IMR-90 (cell line): ENCODE measurements around the gene CFAP157. TPM values are rescaled to one million over a fixed set of nuclear protein-coding genes. Genes with fewer than 3 reads are reported as not detected.

Experiments used
- ATAC-seq: fragments of 200-7000 bp; cut with Tn5 transposase; 2 replicates; pipeline ENCODE4 v1.9.1; 2020; ENCODE audit warnings: low read depth, mild to moderate bottlenecking, moderate library complexity
- BruUV-seq: library from RNA; stranded (reverse); fragments of 400-500 nt; replicated peaks from 2 replicates; lab custom pipeline; 2021; lab: Mats Ljungman, UMichigan
- CTCF ChIA-PET: fragments of 300-600 bp; formaldehyde crosslinking; extraction: SDS; loops from one replicate; lab custom pipeline; 2021; ENCODE audit warnings: antibody characterized with exemption; lab: Yijun Ruan, JAX
- POLR2A ChIA-PET: fragments of 300-600 bp; sonication (Branson Sonifier 250); formaldehyde crosslinking; loops from one replicate; lab custom pipeline; 2022; ENCODE audit warnings: antibody characterized with exemption; ENCODE audit not compliant: unreplicated experiment; lab: Charles Lee
- DNase-seq: peaks from one replicate; pipeline ENCODE4 v3.0.0; 2013
- H2AFZ ChIP-seq: replicated peaks from 2 replicates; pipeline ENCODE3; 2013; ENCODE audit warnings: low read length, mild to moderate bottlenecking; ENCODE audit not compliant: poor library complexity
- H2AK5ac ChIP-seq: 2 replicates; pipeline ENCODE4 v1.6.1; 2013; ENCODE audit warnings: low read depth, low read length, inconsistent platforms
- H2AK9ac ChIP-seq: replicated peaks from 2 replicates; pipeline ENCODE3; 2013; ENCODE audit warnings: mild to moderate bottlenecking, low read depth, low read length, moderate library complexity; ENCODE audit not compliant: poor library complexity
- H2BK120ac ChIP-seq: 2 replicates; pipeline ENCODE4 v1.6.1; 2013; ENCODE audit warnings: low read depth, low read length, inconsistent platforms
- H2BK15ac ChIP-seq: 3 replicates; pipeline ENCODE4 v1.6.1; 2013; ENCODE audit warnings: low read depth, low read length, inconsistent platforms
- H2BK20ac ChIP-seq: 2 replicates; pipeline ENCODE4 v1.6.1; 2013; ENCODE audit warnings: low read depth, mild to moderate bottlenecking, inconsistent platforms, low read length, moderate library complexity
- H2BK5ac ChIP-seq: 2 replicates; pipeline ENCODE4 v1.6.1; 2013; ENCODE audit warnings: mild to moderate bottlenecking, low read depth, low read length, inconsistent platforms; ENCODE audit not compliant: poor library complexity, severe bottlenecking
- H3K14ac ChIP-seq: replicated peaks from 2 replicates; pipeline ENCODE4 v1.6.1; 2013; ENCODE audit warnings: low read depth, low read length, inconsistent platforms
- H3K18ac ChIP-seq: 2 replicates; pipeline ENCODE4 v1.6.1; 2013; ENCODE audit warnings: low read depth, low read length, control low read depth
- H3K23ac ChIP-seq: 2 replicates; pipeline ENCODE4 v1.6.1; 2013; ENCODE audit warnings: low read depth, low read length, inconsistent platforms
- H3K27ac ChIP-seq: 2 replicates; pipeline ENCODE4 v1.5.1; 2013; ENCODE audit warnings: mild to moderate bottlenecking, control low read depth, low read length; ENCODE audit not compliant: insufficient read depth
- H3K27me3 ChIP-seq: 2 replicates; pipeline ENCODE4 v1.6.1; 2013; ENCODE audit warnings: low read length; ENCODE audit not compliant: control insufficient read depth, insufficient read depth
- H3K36me3 ChIP-seq: 2 replicates; pipeline ENCODE4 v1.6.1; 2013; ENCODE audit warnings: low read length, mixed read lengths; ENCODE audit not compliant: control insufficient read depth, insufficient read depth
- H3K4ac ChIP-seq: 2 replicates; pipeline ENCODE4 v1.6.1; 2013; ENCODE audit warnings: low read depth, low read length, inconsistent platforms
- H3K4me1 ChIP-seq: 2 replicates; pipeline ENCODE4 v1.6.1; 2013; ENCODE audit warnings: low read length, mixed read lengths; ENCODE audit not compliant: control insufficient read depth, insufficient read depth
- H3K4me2 ChIP-seq: 2 replicates; pipeline ENCODE4 v1.6.1; 2013; ENCODE audit warnings: low read depth, mild to moderate bottlenecking, control low read depth, low read length, moderate library complexity
- H3K4me3 ChIP-seq: 2 replicates; pipeline ENCODE4 v1.5.1; 2013; ENCODE audit warnings: low read depth, mild to moderate bottlenecking, control low read depth, low read length, moderate library complexity; ENCODE audit not compliant: insufficient read depth
- H3K56ac ChIP-seq: 2 replicates; pipeline ENCODE4 v1.6.1; 2013; ENCODE audit warnings: low read length, inconsistent platforms; ENCODE audit not compliant: insufficient read depth; ENCODE audit errors: extremely low read depth
- H3K79me1 ChIP-seq, 2 experiments: 2 replicates each; pipeline ENCODE4 v1.6.1; 2013; ENCODE audit warnings: low read length in 2 of 2, inconsistent platforms in 1 of 2, low read depth in 1 of 2
- H3K9ac ChIP-seq: 2 replicates; pipeline ENCODE4 v1.6.1; 2013; ENCODE audit warnings: low read depth, low read length, control low read depth
- H3K9me1 ChIP-seq: 2 replicates; pipeline ENCODE4 v1.6.1; 2013; ENCODE audit warnings: low read length, inconsistent platforms; ENCODE audit not compliant: insufficient read depth
- H3K9me3 ChIP-seq: 2 replicates; pipeline ENCODE4 v1.6.1; 2013; ENCODE audit warnings: low read length; ENCODE audit not compliant: control insufficient read depth, insufficient read depth
- H4K20me1 ChIP-seq: 2 replicates; pipeline ENCODE4 v1.6.1; 2013; ENCODE audit warnings: low read length, inconsistent platforms; ENCODE audit not compliant: insufficient read depth
- H4K5ac ChIP-seq: 2 replicates; pipeline ENCODE4 v1.6.1; 2013; ENCODE audit warnings: mild to moderate bottlenecking, low read depth, low read length, control low read depth
- H4K8ac ChIP-seq, 2 experiments: 2 replicates each; pipeline ENCODE4 v1.6.1; 2013; ENCODE audit warnings: low read depth in 2 of 2, low read length in 2 of 2, control low read depth in 1 of 2, inconsistent platforms in 1 of 2
- H4K91ac ChIP-seq: 2 replicates; pipeline ENCODE4 v1.6.1; 2013; ENCODE audit warnings: low read depth, low read length, inconsistent platforms; ENCODE audit not compliant: insufficient read depth
- BHLHE40 ChIP-seq: fragments of 150-350 bp; IDR thresholded peaks from 2 replicates; pipeline ENCODE4 v1.6.1; 2016; ENCODE audit warnings: mild to moderate bottlenecking, low read depth, low read length
- CTCF ChIP-seq: conservative IDR thresholded peaks from 2 replicates; pipeline ENCODE4 v1.5.1; 2012; ENCODE audit warnings: mild to moderate bottlenecking, low read depth, low read length, improper control_type of control experiment
- FOS ChIP-seq: fragments of 150-350 bp; IDR thresholded peaks from 2 replicates; pipeline ENCODE4 v1.6.1; 2016; ENCODE audit warnings: low read depth, low read length
- MAFK ChIP-seq: IDR thresholded peaks from 2 replicates; pipeline ENCODE4 v1.6.1; 2012; ENCODE audit warnings: low read depth, low read length, improper control_type of control experiment
- RAD21 ChIP-seq: IDR thresholded peaks from 2 replicates; pipeline ENCODE4 v1.6.1; 2012; ENCODE audit warnings: low read length, improper control_type of control experiment
- RCOR1 ChIP-seq: IDR thresholded peaks from 2 replicates; pipeline ENCODE4 v1.6.1; 2012; ENCODE audit warnings: mild to moderate bottlenecking, low read length, improper control_type of control experiment; ENCODE audit not compliant: insufficient replicate concordance
- SMC3 ChIP-seq: fragments of 150-350 bp; IDR thresholded peaks from 2 replicates; pipeline ENCODE4 v1.6.1; 2016; ENCODE audit warnings: low read depth, mild to moderate bottlenecking, antibody characterized with exemption, low read length, moderate library complexity
- WGBS, 2 experiments: methylation state at CpG; one replicate each; pipeline versions ENCODE4 v1.1.5 to v1.1.7; 2013; ENCODE audit warnings: missing lambda C conversion rate in 2 of 2; ENCODE audit not compliant: insufficient read length in 1 of 2; ENCODE audit errors: extremely low coverage in 2 of 2; 5-methylcytosine and 5-hydroxymethylcytosine counted together
- dilution Hi-C: fragments of 300-500 bp; cut with HindIII; formaldehyde crosslinking; loops from one replicate; pipeline ENCODE4 v1.14.3; 2018; ENCODE audit warnings: low sequenced_read_pairs; ENCODE audit not compliant: unreplicated experiment
- in situ Hi-C: fragments of 300-500 bp; cut with MboI; formaldehyde crosslinking; loops from 3 replicates; pipeline ENCODE4 v1.14.3; 2019; ENCODE audit warnings: low sequenced_read_pairs, inconsistent platforms, mixed read lengths
- intact Hi-C: fragments of 100-400 bp; cut with micrococcal nuclease; formaldehyde crosslinking; loops from 2 replicates; pipeline ENCODE4 v1.10.0; 2022
- polyA plus RNA-seq, 3 experiments: library from polyadenylated mRNA; depleted of rRNA; stranded (reverse); fragments of >200 nt; gene quantifications; 2 replicates each; pipeline ENCODE4 v1.2.3, GENCODE V29; 2012; ENCODE audit warnings: low replicate concordance in 1 of 3
- total RNA-seq: library from RNA; depleted of rRNA; stranded (reverse); fragments of >200 nt; gene quantifications from 2 replicates; pipeline ENCODE4 v1.2.3, GENCODE V29; 2012

CFAP157 gene
- total and polyA plus RNA-seq, 2 of the 4 experiments (the other 2 are of a cell fraction): not detected

GRCh38 chr9:127761061-127761460, 54.3 kb downstream of the CFAP157 start:
- POLR2A ChIA-PET: no interaction called here
- Histone ChIP-seq H2BK120ac (no peak overlapping the region), H2BK15ac (no peak overlapping the region), H2BK20ac (no peak overlapping the region), H3K9me1 (no peaks in the 10 kb centered on the region), H4K5ac (no peak overlapping the region), H3K18ac (no peak overlapping the region), H3K36me3 (no peaks in the 10 kb centered on the region), H3K4me1 (no peaks in the 10 kb centered on the region), H3K56ac (no peak overlapping the region), H2AFZ (no peak overlapping the region), H4K91ac (no peak overlapping the region), H3K27ac (no peak overlapping the region), H3K4ac (no peak overlapping the region), H3K9me3 (no peaks in the 10 kb centered on the region), H4K8ac (no peak overlapping the region), H3K4me3 (no peak overlapping the region), H3K4me2 (no peak overlapping the region), H3K23ac (no peak overlapping the region), H3K27me3 (peaks cover 39% of the 10 kb centered on the region), H3K9ac (no peak overlapping the region), H4K20me1 (no peaks in the 10 kb centered on the region), H3K79me1 (no peaks in the 10 kb centered on the region), H3K14ac (no peak overlapping the region), H2BK5ac (no peak overlapping the region), H2AK9ac (no peak overlapping the region), H2AK5ac (no peak overlapping the region)
- ATAC-seq (no peak), DNase-seq (no peak)
- intact Hi-C loops (no loop called here), dilution Hi-C loops (no loop called here), in situ Hi-C loops (no loop called here)
- CTCF ChIA-PET: no interaction called here
- BruUV-seq: no TSS peak
- WGBS, 2 experiments: 57% methylated on average over 1 of the region's 5 CpGs; no CpG with 5 or more reads in 1 of the 2 experiments
- TF ChIP-seq FOS (no peak), SMC3 (no peak), RCOR1 (no peak), MAFK (no peak), RAD21 (no peak), BHLHE40 (no peak), CTCF (no peak)
